Colonic mucosa (tissue), 4 donors: Measurements from ENCODE around the gene PRKN. TPM values are rescaled to one million over a fixed set of nuclear protein-coding genes. Genes with fewer than 3 reads are reported as not detected.

Experiments
- DNase-seq: peaks from one replicate; pipeline ENCODE4 v3.0.0-alpha.2; 2020
- H3K27ac ChIP-seq: fragments of 200-600 bp; one replicate; pipeline ENCODE4 v1.8.0; 2021
- H3K27me3 ChIP-seq: fragments of 200-600 bp; one replicate; pipeline ENCODE4 v1.8.0; 2021
- H3K36me3 ChIP-seq: fragments of 200-600 bp; one replicate; pipeline ENCODE4 v1.8.0; 2021
- H3K4me1 ChIP-seq: fragments of 200-600 bp; one replicate; pipeline ENCODE4 v1.8.0; 2021; ENCODE audit warnings: mild to moderate bottlenecking
- H3K4me3 ChIP-seq: fragments of 200-600 bp; one replicate; pipeline ENCODE4 v1.8.0; 2021
- H3K9ac ChIP-seq, 2 donors: one replicate each; pipeline ENCODE4 v1.7.0; 2013; ENCODE audit warnings: control low read depth in 2 of 2, low read depth in 2 of 2, low read length in 2 of 2
- H3K9me3 ChIP-seq: fragments of 200-600 bp; one replicate; pipeline ENCODE4 v1.8.0; 2021
- intact Hi-C: fragments of 100-400 bp; cut with DNase I; formaldehyde crosslinking; loops from one replicate; pipeline ENCODE4 v1.14.1; 2022
- total RNA-seq, 2 donors: library from RNA; stranded (reverse); fragmentation: NEBNext Ultra II Directional in 1 of 2; extraction: Animal tissue kit (Norgen Biotek cat#: 25700) in 1 of 2; gene quantifications; one replicate each; pipeline ENCODE4 v1.2.1, GENCODE V29; 2021
- TF ChIP-seq, protein P1 (sequence below): fragments of 200-600 bp; IDR thresholded peaks from one replicate; pipeline ENCODE4 v1.8.0; 2022; ENCODE audit warnings: antibody characterized with exemption, mild to moderate bottlenecking
- donor health status: healthy.
- donor health status: DM: no; HTN: no; CAD: no.
- donor health status: DM: no; HTN: no; CAD: no.

Gene PRKN
- total RNA-seq, 2 donors from 2014 or later: 3.7 to 8.1 TPM

DNA sequence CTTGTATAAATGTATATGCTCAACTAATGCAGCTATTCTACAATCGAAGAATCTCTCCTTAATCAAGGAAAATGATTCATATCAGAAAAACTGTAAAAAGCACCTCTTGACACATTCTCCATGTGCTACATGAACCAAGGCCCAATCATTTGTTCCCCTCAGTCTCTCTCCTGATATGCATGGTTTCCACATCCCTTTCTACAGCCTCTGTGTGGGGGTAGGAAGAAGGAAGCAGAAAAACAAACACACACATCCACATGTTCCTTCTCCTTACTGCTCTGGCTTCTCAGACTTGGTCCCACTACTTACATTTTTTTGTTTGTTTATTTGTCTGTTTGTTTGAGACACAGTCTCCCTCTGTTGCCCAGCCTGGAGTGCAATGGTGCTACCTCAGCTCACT lies 510.5 kb downstream of the PRKN start:
- TF ChIP-seq, protein P1, sequence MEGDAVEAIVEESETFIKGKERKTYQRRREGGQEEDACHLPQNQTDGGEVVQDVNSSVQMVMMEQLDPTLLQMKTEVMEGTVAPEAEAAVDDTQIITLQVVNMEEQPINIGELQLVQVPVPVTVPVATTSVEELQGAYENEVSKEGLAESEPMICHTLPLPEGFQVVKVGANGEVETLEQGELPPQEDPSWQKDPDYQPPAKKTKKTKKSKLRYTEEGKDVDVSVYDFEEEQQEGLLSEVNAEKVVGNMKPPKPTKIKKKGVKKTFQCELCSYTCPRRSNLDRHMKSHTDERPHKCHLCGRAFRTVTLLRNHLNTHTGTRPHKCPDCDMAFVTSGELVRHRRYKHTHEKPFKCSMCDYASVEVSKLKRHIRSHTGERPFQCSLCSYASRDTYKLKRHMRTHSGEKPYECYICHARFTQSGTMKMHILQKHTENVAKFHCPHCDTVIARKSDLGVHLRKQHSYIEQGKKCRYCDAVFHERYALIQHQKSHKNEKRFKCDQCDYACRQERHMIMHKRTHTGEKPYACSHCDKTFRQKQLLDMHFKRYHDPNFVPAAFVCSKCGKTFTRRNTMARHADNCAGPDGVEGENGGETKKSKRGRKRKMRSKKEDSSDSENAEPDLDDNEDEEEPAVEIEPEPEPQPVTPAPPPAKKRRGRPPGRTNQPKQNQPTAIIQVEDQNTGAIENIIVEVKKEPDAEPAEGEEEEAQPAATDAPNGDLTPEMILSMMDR: no peak
- no peaks in the 10 kb centered on the region for H3K27me3 ChIP-seq
- H3K27ac ChIP-seq: no peak overlapping the region
- H3K9ac ChIP-seq: no peak overlapping the region
- DNase-seq: no peak
- H3K9me3 ChIP-seq: no peaks in the 10 kb centered on the region
- H3K4me3 ChIP-seq: no peak overlapping the region
- intact Hi-C loops: no loop called here
- no peaks in the 10 kb centered on the region for H3K4me1 ChIP-seq
- no peaks in the 10 kb centered on the region for H3K36me3 ChIP-seq

DNA sequence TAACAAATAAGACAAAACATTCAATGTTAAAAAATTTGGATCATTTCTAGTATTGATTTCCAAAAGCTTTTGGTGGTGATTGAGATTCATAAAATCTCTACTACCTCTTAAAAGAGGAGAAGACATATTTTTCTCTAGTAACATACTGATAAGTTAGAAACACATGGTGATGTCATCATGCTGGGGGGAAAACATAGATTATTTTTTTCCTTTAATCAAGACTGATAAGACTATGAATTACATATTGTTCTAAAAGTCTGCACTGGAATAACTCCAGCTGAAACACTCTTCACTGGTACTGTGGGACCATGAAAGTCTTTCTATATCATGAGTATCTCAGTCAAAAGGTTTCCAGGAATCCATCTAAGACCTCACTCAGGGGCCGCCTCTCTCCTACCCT lies 515.8 kb downstream of the PRKN start:
- Histone ChIP-seq H3K9me3 (no peaks in the 10 kb centered on the region), H3K9ac (no peak overlapping the region), H3K27me3 (no peaks in the 10 kb centered on the region), H3K36me3 (no peaks in the 10 kb centered on the region), H3K4me3 (no peak overlapping the region), H3K27ac (no peak overlapping the region), H3K4me1 (no peaks in the 10 kb centered on the region)
- intact Hi-C loops: no loop called here
- no peak for DNase-seq
- TF ChIP-seq, protein P1: no peak

DNA sequence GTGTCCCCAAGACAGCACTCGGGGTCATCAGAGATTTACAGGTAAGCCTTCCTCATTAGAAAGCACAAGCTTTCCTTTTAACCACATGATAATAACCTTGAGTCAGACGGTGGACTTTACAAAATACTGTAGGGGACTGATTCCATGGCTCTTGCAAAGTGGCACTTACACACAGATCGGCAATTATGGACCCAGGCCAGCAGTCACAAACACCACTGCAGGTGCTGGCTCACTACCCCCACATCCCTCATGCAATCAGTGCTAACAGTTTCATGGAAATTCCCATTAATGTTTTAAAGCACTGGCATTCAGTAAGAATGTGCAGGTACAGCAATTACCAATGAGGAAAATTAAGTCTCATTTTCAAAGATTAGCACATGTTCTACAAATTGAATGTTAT lies 516.5 kb downstream of the PRKN start:
- no peaks in the 10 kb centered on the region for H3K4me1 ChIP-seq
- no peak overlapping the region for H3K4me3 ChIP-seq
- no peaks in the 10 kb centered on the region for H3K27me3 ChIP-seq
- intact Hi-C loops: no loop called here
- no peak overlapping the region for H3K9ac ChIP-seq
- no peaks in the 10 kb centered on the region for H3K36me3 ChIP-seq
- H3K27ac ChIP-seq: no peak overlapping the region
- no peak for DNase-seq
- no peaks in the 10 kb centered on the region for H3K9me3 ChIP-seq
- TF ChIP-seq, protein P1: no peak

DNA sequence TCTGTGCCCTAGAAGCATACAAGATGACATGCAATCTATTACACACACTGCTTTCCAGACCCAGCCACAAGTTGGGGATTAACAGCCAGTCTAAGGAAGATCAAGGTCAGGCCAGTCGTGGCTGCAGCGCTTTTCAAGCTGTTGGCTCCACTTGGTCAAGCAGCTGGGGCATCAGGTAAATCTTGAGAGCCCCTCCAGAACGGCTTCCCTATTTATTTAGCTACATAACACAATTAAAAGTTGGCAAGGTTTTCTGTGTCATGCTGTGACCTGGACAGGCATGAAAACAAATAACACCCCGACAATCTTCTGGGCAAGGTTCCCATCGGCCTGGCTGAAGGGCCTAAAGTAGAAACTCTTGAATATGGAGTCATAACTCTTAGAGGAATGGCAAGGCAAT lies 524.3 kb downstream of the PRKN start:
- H3K36me3 ChIP-seq: no peaks in the 10 kb centered on the region
- intact Hi-C loops: no loop called here
- no peak overlapping the region for H3K9ac ChIP-seq
- TF ChIP-seq, protein P1: no peak
- no peak overlapping the region for H3K27ac ChIP-seq
- H3K9me3 ChIP-seq: no peaks in the 10 kb centered on the region
- H3K27me3 ChIP-seq: no peaks in the 10 kb centered on the region
- no peaks in the 10 kb centered on the region for H3K4me1 ChIP-seq
- no peak for DNase-seq
- H3K4me3 ChIP-seq: no peak overlapping the region

DNA sequence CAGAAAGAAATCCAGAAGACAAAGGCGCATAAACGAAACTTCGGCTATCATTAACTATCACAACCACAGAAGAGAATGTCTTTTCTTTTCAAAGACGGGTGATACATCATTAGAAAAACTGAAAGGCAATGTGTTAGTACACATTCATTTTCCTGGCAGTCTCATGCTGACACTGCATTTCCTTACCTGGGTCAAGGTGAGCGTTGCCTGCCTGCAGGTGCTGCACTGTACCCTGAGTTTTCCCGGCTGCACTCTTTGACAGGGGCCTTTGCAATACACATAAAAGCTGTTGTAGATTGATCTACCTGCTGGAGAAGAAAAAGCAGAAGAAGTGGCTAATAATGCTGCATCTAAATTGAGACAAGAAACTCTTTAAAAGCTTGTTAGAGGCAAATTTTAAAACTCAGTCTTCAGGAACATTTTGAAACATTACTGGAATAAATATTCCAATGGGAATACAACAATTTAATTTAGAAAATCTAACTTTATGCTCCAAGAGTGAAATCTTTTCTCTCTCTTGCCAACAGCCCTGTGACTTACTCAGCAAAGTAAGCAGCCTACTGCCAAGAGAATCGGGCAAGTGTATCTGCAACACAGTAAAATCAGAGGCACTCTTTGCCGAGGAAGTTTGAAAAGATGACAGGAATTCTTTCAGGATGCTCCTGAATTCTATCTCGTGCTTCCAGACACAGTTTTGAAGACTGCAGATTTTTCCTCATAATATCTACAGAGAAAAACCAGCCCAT lies 526.4 kb downstream of the PRKN start:
- DNase-seq: no peak
- Histone ChIP-seq H3K27ac (no peak overlapping the region), H3K27me3 (no peaks in the 10 kb centered on the region), H3K9me3 (no peaks in the 10 kb centered on the region), H3K9ac (no peak overlapping the region), H3K36me3 (no peaks in the 10 kb centered on the region), H3K4me3 (no peak overlapping the region), H3K4me1 (no peaks in the 10 kb centered on the region)
- TF ChIP-seq, protein P1: no peak
- intact Hi-C loops: no loop called here
